Fibroblast of lung (primary cell): ENCODE measurements around the gene KCNIP4.

Source experiments
- CTCF ChIP-seq, 2 donors: IDR thresholded peaks in 1 of 2; conservative IDR thresholded peaks in 1 of 2; 1 replicate in 1 of 2; 2 replicates in 1 of 2; pipeline ENCODE4 v1.5.1; 2011 to 2012; ENCODE audit warnings: low read length in 2 of 2, control low read depth in 1 of 2, inconsistent platforms in 1 of 2, low read depth in 1 of 2, mild to moderate bottlenecking in 1 of 2
- EZH2 ChIP-seq: IDR thresholded peaks from 2 replicates; pipeline ENCODE4 v1.5.1; 2012; ENCODE audit warnings: low read length, control low read depth, mild to moderate bottlenecking; ENCODE audit errors: missing control alignments

- TF ChIP-seq EZH2 (no peak), CTCF (conservative IDR thresholded peaks at IDR 0.05 in 1 of 2, IDR thresholded peaks at IDR 0.05 in 1 of 2; ENCODE audit: low read depth in 1 of 2, low read length in 2 of 2) (no peak)
Measured at GRCh38 chr4:21467551-21467950, 481.0 kb downstream of the KCNIP4 start.
